Endodermal cell (in vitro differentiated cells): ENCODE measurements around the gene PARP8. TPM values are rescaled to one million over a fixed set of nuclear protein-coding genes. Genes with fewer than 3 reads are reported as not detected.

Source experiments
- DNase-seq: peaks from one replicate; pipeline ENCODE4 v3.0.0-alpha.2; 2017
- H3K27ac ChIP-seq: 2 replicates; pipeline ENCODE4 v1.5.1; 2013; ENCODE audit warnings: mild to moderate bottlenecking, low read depth, low read length, moderate library complexity
- H3K27me3 ChIP-seq: 2 replicates; pipeline ENCODE4 v1.6.1; 2013; ENCODE audit warnings: mild to moderate bottlenecking, low read length, moderate library complexity; ENCODE audit not compliant: insufficient read depth, control insufficient read depth, poor library complexity, severe bottlenecking
- H3K36me3 ChIP-seq: 2 replicates; pipeline ENCODE4 v1.7.0; 2013; ENCODE audit warnings: mild to moderate bottlenecking, low read length, moderate library complexity; ENCODE audit not compliant: control insufficient read depth, insufficient read depth
- H3K4me1 ChIP-seq: one replicate; pipeline ENCODE4 v1.7.0; 2013; ENCODE audit warnings: low read length; ENCODE audit not compliant: control insufficient read depth, insufficient read depth
- H3K4me3 ChIP-seq: 2 replicates; pipeline ENCODE4 v1.5.1; 2013; ENCODE audit warnings: mild to moderate bottlenecking, low read length, moderate library complexity
- H3K9ac ChIP-seq: 2 replicates; pipeline ENCODE4 v1.6.1; 2013; ENCODE audit warnings: mild to moderate bottlenecking, low read length, moderate library complexity; ENCODE audit not compliant: poor library complexity, severe bottlenecking; ENCODE audit errors: extremely low read depth
- H3K9me3 ChIP-seq: 2 replicates; pipeline ENCODE4 v1.6.1; 2013; ENCODE audit warnings: mild to moderate bottlenecking, low read length, moderate library complexity; ENCODE audit not compliant: control insufficient read depth
- H3K27ac Mint-ChIP-seq: 2 replicates; pipeline ENCODE4 v1.8.0; 2020; ENCODE audit warnings: mixed read lengths
- H3K27me3 Mint-ChIP-seq: 2 replicates; pipeline ENCODE4 v1.8.0; 2021; ENCODE audit warnings: mild to moderate bottlenecking, mixed read lengths; ENCODE audit not compliant: insufficient read depth
- H3K36me3 Mint-ChIP-seq: 2 replicates; pipeline ENCODE4 v1.8.0; 2020; ENCODE audit warnings: low read depth, mixed read lengths
- H3K4me1 Mint-ChIP-seq: 2 replicates; pipeline ENCODE4 v1.8.0; 2020; ENCODE audit warnings: mixed read lengths
- H3K4me3 Mint-ChIP-seq: 2 replicates; pipeline ENCODE4 v1.8.0; 2020; ENCODE audit warnings: mild to moderate bottlenecking, moderate library complexity, mixed read lengths
- H3K9me3 Mint-ChIP-seq: 2 replicates; pipeline ENCODE4 v1.8.0; 2020; ENCODE audit warnings: mild to moderate bottlenecking, mixed read lengths
- CTCF ChIP-seq: fragments of 200-600 bp; sonication (generic); conservative IDR thresholded peaks from 2 replicates; pipeline ENCODE4 v1.5.0; 2021; ENCODE audit warnings: antibody characterized with exemption, mild to moderate bottlenecking
- WGBS, 2 experiments: methylation state at CpG; one replicate each; pipeline versions ENCODE4 v1.1.5 to v1.1.7; 2013; ENCODE audit warnings: missing lambda C conversion rate in 2 of 2, mixed read lengths in 1 of 2; ENCODE audit not compliant: insufficient coverage in 1 of 2, insufficient read length in 1 of 2; 5-methylcytosine and 5-hydroxymethylcytosine counted together
- total RNA-seq, 2 donors: library from RNA; stranded (reverse); fragmentation: NEBNext Ultra II Directional in 1 of 2; extraction: Animal tissue kit (Norgen Biotek cat#: 25700) in 1 of 2; gene quantifications; 2 replicates in 1 of 2; 3 replicates in 1 of 2; pipeline ENCODE4 v1.2.1, GENCODE V29; 2021

The PARP8 gene
- total RNA-seq, 2 donors from 2014 or later, result 18.7 to 19.4 TPM

- Mint-ChIP-seq H3K36me3 (no peaks in the 10 kb centered on the region), H3K4me3 (no peak overlapping the region), H3K4me1 (peaks cover 9% of the 10 kb centered on the region), H3K9me3 (no peaks in the 10 kb centered on the region), H3K27me3 (no peaks in the 10 kb centered on the region), H3K27ac (no peak overlapping the region)
- no peak overlapping the region for H3K9ac ChIP-seq
- H3K9me3 ChIP-seq, result no peaks in the 10 kb centered on the region
- WGBS, 2 experiments, result 66% methylated on average over 4 of the region's 5 CpGs; no CpG with 5 or more reads in 1 of the 2 experiments
- H3K27ac ChIP-seq, result no peak overlapping the region
- no peak overlapping the region for H3K4me3 ChIP-seq
- no peaks in the 10 kb centered on the region for H3K36me3 ChIP-seq
- peaks cover under 1% of the 10 kb centered on the region for H3K4me1 ChIP-seq
- no peaks in the 10 kb centered on the region for H3K27me3 ChIP-seq
- TF ChIP-seq CTCF, result peak; percentile 51
- no peak for DNase-seq
Observed at GRCh38 chr5:50730336-50730735, 63.9 kb downstream of the PARP8 start.

GRCh38 chr5:50730841-50731240 is 64.4 kb downstream of the PARP8 start:
- Histone ChIP-seq H3K9me3 (no peaks in the 10 kb centered on the region), H3K4me3 (no peak overlapping the region), H3K27ac (no peak overlapping the region), H3K27me3 (no peaks in the 10 kb centered on the region), H3K4me1 (peaks cover 6% of the 10 kb centered on the region), H3K9ac (no peak overlapping the region), H3K36me3 (no peaks in the 10 kb centered on the region)
- Mint-ChIP-seq H3K4me1 (peaks cover 13% of the 10 kb centered on the region), H3K9me3 (no peaks in the 10 kb centered on the region), H3K27ac (no peak overlapping the region), H3K36me3 (no peaks in the 10 kb centered on the region), H3K27me3 (no peaks in the 10 kb centered on the region), H3K4me3 (no peak overlapping the region)
- TF ChIP-seq CTCF, result no peak
- WGBS, 2 experiments, result 87 to 91% methylated on average over 2 to 4 of the region's 4 CpGs
- no peak for DNase-seq

- H3K4me1 ChIP-seq, result peaks cover 7% of the 10 kb centered on the region
- no peak overlapping the region for H3K4me3 ChIP-seq
- 93 to 100% methylated on average over 1 to 3 of the region's 3 CpGs for WGBS, 2 experiments
- H3K9ac ChIP-seq, result no peak overlapping the region
- H3K4me1 Mint-ChIP-seq, result peaks cover 14% of the 10 kb centered on the region
- no peaks in the 10 kb centered on the region for H3K36me3 Mint-ChIP-seq
- H3K27me3 Mint-ChIP-seq, result no peaks in the 10 kb centered on the region
- H3K27ac Mint-ChIP-seq, result peak overlapping the region; percentile 40
- H3K27ac ChIP-seq, result no peak overlapping the region
- no peaks in the 10 kb centered on the region for H3K9me3 Mint-ChIP-seq
- no peaks in the 10 kb centered on the region for H3K27me3 ChIP-seq
- no peaks in the 10 kb centered on the region for H3K9me3 ChIP-seq
- no peak overlapping the region for H3K4me3 Mint-ChIP-seq
- H3K36me3 ChIP-seq, result no peaks in the 10 kb centered on the region
- DNase-seq, result no peak
- no peak for TF ChIP-seq CTCF
Observed at GRCh38 chr5:50733741-50734140, 67.3 kb downstream of the PARP8 start.
